Stimulated activated naive CD4-positive, alpha-beta T cell (primary cell): Measurements from ENCODE around the gene GASK1A.
"Not testable (repeated sequence)": the region's sequence is repeated elsewhere in the genome, so short reads cannot be mapped to it uniquely, and the experiment has no call there.

Experiments used
- DNase-seq, 6 experiments: peaks; one replicate each; lab custom pipeline; 2025; lab: John Stamatoyannopoulos, UW

The GASK1A gene

DNA sequence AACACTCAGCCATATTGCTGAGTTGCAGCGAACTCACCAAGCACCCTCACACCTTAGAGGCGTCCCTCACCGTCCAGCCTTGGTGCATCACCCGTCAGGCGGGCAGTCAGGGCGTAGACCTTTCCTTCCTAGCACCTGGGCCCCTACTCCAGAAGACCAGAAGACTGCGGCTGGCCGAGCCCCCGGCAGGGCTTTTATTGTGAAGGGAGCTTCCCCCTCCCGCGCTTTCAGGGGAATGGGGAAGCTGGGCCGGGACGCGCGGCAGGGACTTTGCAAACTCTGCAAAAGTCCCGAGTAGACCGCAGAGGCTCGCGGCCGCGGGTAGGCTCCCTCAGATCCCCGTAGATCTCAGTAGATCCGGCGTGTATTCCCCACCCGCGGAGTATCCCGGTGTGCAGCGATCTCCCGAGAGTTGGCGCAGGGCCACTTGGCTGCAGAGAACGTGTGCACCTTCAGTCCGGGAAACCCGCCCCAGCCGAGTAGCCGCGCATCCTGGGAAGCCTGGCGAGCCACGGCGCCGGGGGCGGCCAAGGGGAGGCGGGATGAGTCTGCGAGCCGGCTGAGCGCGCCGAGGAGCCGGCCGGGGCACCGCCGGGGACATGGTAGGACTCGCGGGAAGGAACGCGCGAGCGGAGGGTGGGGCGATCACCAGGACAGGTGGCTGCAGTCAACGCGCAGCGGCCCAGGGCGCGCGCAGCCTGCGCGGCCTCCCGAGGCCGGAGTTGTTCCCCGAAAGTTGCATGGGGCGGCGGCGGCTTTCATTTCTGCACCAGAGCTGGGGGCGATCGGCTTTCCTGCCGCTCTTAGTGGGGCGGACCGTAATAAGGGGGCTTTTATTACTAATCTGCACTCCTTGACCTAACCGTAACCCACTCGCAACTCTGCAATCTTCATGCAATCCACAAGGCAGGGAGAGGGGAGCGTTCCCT, at the start of gene GASK1A:
GASK1A (plus strand) TSS at position 268 of the 929 bp plus-strand sequence; CDS start at position 600, 332 bp downstream.
- DNase-seq: peak in 2 of 6 experiments; percentile 15 to 32

DNA sequence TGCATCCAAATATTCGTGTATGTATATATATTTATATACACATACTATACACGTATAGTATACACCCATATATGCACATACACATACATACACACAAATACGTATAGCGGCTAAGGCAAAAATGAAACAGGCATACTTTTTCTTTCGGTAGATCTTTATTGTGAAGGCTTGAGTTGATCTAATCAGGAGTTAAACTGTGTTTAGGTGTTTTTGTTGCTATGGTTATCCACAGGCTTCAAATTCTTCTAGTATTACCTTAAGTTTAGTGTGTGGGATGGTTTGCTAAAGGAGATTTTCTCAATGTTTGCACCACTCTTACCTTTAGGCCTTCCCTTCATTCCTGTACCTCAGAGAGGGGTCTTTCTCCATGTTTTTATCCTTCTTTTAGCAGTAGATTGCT, 45.0 kb upstream of the GASK1A start:
- no peak for DNase-seq

DNA sequence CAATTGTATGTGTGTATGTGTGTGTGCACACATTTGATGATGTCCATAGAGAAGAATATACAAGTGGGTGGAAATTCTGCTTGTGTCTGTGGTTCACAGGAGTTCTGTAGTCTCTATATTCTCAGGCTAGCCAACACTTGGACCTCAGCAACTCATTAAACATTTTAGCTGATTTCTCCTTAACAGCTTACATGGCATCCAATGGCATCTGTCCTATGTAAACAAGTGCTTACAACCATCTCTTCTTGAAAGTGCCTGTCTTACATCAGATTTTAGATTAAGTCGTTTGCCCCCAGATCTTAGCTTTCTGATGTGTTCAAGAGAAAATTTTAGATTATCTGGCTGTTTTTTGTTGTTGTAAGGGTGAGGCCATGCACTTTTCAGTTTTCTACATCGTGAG, 44.2 kb upstream of the GASK1A start:
- DNase-seq: no peak

- DNase-seq: peak in 4 of 6 experiments; percentile 4 to 54 (median 22)
Observed at GRCh38 chr3:42935472-42935871, 43.6 kb upstream of the GASK1A start.

DNA sequence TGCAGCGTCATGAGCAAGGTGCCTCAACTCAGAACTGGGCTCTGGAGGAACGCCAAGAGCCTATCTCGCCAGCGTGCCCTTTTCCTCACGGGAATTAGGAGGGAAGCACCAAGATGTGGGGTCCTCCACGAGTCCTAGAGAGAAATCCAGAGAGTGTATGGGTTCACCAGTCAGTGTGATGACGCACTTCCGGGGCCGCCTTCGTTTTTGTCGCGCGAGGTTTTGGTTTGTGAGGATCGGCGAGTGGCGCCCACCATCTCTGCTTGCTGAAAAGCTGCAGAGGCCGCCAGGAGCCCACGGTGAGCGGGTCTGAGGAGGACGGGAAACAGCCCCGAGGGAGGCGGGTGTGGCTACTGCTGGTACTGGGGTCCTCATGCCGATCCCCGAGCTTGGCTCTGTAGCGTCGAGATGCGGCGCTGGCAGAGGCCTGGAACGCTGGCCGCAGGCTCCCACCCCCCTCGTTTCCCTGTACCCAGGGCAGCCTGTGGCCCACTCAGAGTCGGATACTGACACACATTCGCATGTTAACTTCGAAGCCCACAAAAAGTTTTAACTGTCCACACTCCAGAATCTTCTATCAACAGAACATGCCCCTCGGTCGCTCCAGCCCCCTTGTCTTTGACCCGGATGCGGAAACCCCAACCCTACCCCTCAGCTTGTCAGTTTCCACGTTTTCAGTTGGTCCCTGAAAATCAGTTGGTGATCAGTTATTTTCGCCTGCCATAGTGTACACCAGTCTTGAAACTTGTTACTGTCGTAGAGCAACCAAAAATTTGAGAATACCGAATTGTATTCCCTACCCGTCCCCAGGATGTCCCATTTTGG, 42.7 kb upstream of the GASK1A start:
- DNase-seq: no peak

DNA sequence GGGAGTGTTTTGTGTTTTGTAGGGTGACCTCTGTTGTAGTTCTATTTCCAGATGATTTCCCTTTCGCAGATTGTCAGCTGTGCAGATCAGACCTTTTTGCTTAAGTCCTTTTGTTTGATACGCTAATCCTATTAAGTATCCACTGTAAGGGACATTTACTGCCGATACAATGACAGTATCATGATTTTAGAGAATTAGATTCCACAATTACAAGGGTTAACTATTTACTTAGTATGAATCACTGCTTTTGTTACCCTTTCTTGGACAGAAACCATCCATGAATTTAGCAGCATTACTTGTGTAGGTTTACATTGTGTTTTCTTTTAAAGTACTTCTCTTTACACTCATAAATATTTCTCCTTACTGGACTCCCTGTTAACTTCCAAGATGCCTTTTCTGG, 41.8 kb upstream of the GASK1A start:
- DNase-seq: no peak

DNA sequence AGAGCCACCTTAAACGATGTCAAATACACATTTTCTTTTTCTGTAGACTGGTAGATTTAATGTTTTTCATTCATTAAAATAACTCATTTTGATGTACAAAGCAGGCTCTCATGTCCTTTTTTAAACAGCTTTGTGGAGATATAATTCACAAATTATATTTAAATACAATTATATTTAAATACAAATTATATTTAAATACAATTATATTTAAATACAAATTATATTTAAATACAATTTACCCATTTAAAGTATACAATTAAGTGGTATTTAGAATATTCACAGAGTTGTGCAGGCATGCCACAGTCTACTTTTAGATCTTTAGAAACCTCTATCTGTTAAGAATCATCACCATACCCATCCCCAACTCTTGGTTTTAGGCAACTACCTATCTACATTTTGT, 36.4 kb upstream of the GASK1A start:
- DNase-seq: no peak

DNA sequence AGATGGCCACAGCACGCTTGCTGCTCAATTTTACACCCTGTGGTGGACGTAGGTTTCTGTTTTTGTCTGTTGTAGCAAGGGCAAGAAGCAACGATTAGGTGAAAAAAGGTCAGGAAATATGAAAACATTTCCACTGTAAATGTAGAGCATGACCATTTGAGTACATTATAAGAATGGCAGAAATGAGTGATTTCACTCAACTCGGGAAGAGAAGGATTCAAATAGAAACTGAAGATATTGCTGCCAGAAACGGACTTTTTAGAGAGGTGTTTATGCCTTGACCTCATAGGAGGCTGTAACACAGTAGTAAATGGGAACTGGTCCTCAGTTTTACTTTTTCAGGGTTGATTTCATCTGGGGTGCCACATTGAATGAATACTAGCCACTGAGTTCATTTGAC, 33.1 kb upstream of the GASK1A start:
- no peak for DNase-seq

- DNase-seq: no peak
Observed at GRCh38 chr3:42957573-42957972, 21.5 kb upstream of the GASK1A start.

- no peak for DNase-seq
Observed at GRCh38 chr3:42960282-42960681, 18.8 kb upstream of the GASK1A start.

DNA sequence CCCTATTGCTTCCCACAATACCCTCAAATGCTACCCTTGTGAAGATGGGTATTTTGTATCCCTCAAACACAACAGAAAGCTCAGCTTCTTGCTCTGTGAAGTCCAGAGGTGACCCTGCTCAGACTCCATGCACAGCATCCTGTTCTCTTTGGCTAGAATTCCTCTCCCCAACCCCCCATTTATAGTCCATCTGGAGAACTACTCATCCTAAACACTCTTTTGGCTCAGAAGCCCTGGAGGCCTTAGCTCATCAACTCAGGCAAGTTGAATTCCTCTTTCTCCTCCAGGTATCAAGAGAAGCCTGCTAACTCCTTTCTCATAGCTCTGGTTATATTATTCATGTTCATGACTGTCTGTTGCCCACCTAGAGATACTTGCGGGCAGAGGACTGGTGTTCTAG, 18.3 kb upstream of the GASK1A start:
- no peak for DNase-seq

- peak in 3 of 6 experiments; percentile 5 to 56 (median 40) for DNase-seq
Observed at GRCh38 chr3:42961633-42962032, 17.5 kb upstream of the GASK1A start.

DNA sequence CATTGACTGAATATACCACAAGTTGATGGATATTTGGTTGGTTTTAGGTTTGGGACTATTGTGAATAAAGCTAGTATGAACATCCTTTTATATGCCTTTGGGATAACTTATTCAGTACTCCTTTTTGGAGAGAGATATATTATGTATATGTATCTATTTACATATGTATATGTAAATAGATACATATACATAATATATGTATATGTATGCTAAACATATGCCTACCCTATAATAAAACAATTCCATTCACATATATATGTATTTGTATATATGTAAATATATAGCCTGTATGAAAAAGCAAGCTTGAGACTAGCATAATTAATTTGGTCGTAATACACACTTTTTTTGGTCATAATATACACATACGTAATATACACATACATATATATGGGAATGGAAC, 15.8 kb upstream of the GASK1A start:
- no peak for DNase-seq

GRCh38 chr3:42964266-42964665, 14.8 kb upstream of the GASK1A start:
- peak in 3 of 6 experiments; percentile 8 to 52 (median 35) for DNase-seq

- DNase-seq: no peak
Observed at GRCh38 chr3:42970557-42970956, 8.6 kb upstream of the GASK1A start.

DNA sequence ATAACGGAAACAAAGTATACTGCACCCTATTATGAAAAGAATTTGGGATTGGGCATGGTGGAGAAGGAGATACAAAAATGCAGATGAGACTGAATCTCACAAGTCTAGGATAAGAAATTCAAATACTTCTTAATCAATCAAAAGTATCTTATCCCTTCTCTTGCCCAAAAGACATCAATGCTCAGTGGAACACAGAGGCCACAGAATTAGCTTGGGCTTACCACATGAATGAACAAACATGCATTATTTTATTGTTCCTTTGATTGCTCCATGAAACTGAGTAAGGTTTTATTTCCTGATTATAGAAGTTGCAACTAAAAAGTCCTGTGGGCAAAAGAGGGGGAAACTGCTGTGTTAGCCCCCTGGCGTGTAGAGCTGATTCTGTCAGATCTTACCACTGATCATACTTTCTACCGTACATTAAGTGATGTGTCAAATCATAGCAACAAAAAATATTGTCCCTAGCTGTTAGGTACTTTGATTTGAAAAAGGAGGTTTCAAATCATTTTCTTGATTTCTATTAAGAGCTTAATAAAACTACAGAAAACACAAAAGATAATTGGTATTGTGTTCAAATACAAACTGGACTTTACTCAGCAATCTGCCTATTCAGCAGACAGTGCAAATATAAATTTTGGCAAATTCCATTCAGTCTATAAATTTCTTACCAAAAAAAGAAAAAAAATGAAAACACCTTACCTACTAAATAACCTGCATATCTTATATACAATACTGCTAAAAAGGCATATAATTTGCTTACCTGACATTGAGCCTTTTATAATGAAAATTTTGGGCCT, 7.9 kb upstream of the GASK1A start:
- DNase-seq: no peak

GRCh38 chr3:42974906-42975305, 4.2 kb upstream of the GASK1A start:
- not testable (repeated sequence) for DNase-seq

GRCh38 chr3:42975456-42975855, 3.7 kb upstream of the GASK1A start:
- no peak for DNase-seq

- no peak for DNase-seq
Observed at GRCh38 chr3:42975955-42976354, 3.2 kb upstream of the GASK1A start.

DNA sequence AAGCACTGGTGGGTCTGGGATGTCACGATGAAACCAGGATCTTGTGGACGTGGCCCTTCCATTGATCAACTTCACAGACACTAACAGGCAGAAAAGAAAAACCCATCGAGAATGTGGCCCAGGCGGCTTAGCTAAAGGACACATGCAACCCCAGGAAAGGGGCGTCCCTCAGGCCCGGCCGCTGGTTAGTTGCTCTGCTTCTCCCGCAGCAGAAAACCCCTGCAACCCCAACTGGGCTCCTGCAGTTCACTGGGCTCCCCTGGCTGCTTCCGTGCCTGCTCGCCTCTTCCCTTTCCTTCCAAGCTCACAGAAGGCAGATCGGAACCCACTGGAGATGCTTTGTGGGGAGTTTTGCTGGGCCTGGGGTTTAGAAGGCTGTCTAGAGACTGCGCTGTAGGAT, 1.1 kb downstream of the GASK1A start:
- no peak for DNase-seq

GRCh38 chr3:42980909-42981308, 1.8 kb downstream of the GASK1A start:
- DNase-seq: no peak
